ENCODE data around the gene WNT9B. TPM values are rescaled to one million over a fixed set of nuclear protein-coding genes. Genes with fewer than 3 reads are reported as not detected.

Gene WNT9B
- total RNA-seq, 1 experiment from 2014 or later: not detected

- in situ Hi-C loops (cut with HindIII; ENCODE audit: low pct_unique_long_range_greater_than_20kb, low sequenced_read_pairs): no loop called here
- no peak for ATAC-seq
- no peaks in the 10 kb centered on the region for H3K27me3 ChIP-seq (ENCODE audit: control insufficient read depth, insufficient read depth, low read length)
- no TSS peak for BruUV-seq (replicated peaks)
- ChIA-PET POLR2A (interaction anchor here (0.6 kb wide), 1 partner anchor 102 kb away, joined by 6 read pairs; no protein-coding TSS in a partner anchor), CTCF (interaction anchor here (0.6 kb wide), 1 partner anchor 124 kb away, joined by 3 read pairs; no protein-coding TSS in a partner anchor)
- intact Hi-C loops (cut with micrococcal nuclease; ENCODE audit: unreplicated experiment): no loop called here
- no peak for TF ChIP-seq POLR2AphosphoS5 (IDR thresholded peaks at IDR 0.05; ENCODE audit: low read depth, low read length)
- TF ChIP-seq TCF7L2 (IDR thresholded peaks at IDR 0.05; ENCODE audit: low read depth, low read length): no peak
- TF ChIP-seq SIN3A (IDR thresholded peaks at IDR 0.05; ENCODE audit: borderline replicate concordance, insufficient read depth, low read depth, low read length): no peak
- no peak for TF ChIP-seq CTCF (IDR thresholded peaks at IDR 0.05)
- TF ChIP-seq REST (IDR thresholded peaks at IDR 0.05; ENCODE audit: insufficient read depth in 1 of 2, low read depth in 2 of 2, low read length in 1 of 2): no peak
- no peaks in the 10 kb centered on the region for H3K4me1 ChIP-seq (ENCODE audit: control insufficient read depth, insufficient read depth, low read length)
- no peaks in the 10 kb centered on the region for H3K9me3 ChIP-seq (ENCODE audit: control insufficient read depth, insufficient read depth, low read depth, low read length)
- H3K4me3 ChIP-seq (ENCODE audit: low read depth in 2 of 2, low read length in 2 of 2): no peak overlapping the region
- H3K27ac ChIP-seq (ENCODE audit: low read length): no peak overlapping the region
- H3K36me3 ChIP-seq (ENCODE audit: control insufficient read depth, insufficient read depth, low read length): no peaks in the 10 kb centered on the region
- no peak for DNase-seq (ENCODE audit: low read depth, low spot score)
Measured at GRCh38 chr17:46857600-46857999, 6.2 kb downstream of the WNT9B start.

- ChIA-PET POLR2A (no interaction called here), CTCF (no interaction called here)
- in situ Hi-C loops (cut with HindIII; ENCODE audit: low pct_unique_long_range_greater_than_20kb, low sequenced_read_pairs): no loop called here
- TF ChIP-seq CTCF (IDR thresholded peaks at IDR 0.05): no peak
- ATAC-seq (no peak), DNase-seq (ENCODE audit: low read depth, low spot score) (no peak)
- Histone ChIP-seq H3K36me3 (ENCODE audit: control insufficient read depth, insufficient read depth, low read length) (no peaks in the 10 kb centered on the region), H3K4me1 (ENCODE audit: control insufficient read depth, insufficient read depth, low read length) (no peaks in the 10 kb centered on the region), H3K27me3 (ENCODE audit: control insufficient read depth, insufficient read depth, low read length) (no peaks in the 10 kb centered on the region), H3K27ac (ENCODE audit: low read length) (no peak overlapping the region), H3K9me3 (ENCODE audit: control insufficient read depth, insufficient read depth, low read depth, low read length) (no peaks in the 10 kb centered on the region), H3K4me3 (ENCODE audit: low read depth in 2 of 2, low read length in 2 of 2) (no peak overlapping the region)
- BruUV-seq (replicated peaks): no TSS peak
- intact Hi-C loops (cut with micrococcal nuclease; ENCODE audit: unreplicated experiment): no loop called here
Measured at GRCh38 chr17:46859996-46860395, 8.6 kb downstream of the WNT9B start.

Measured in Panc1 (cell line).